Glomerular endothelial cell (primary cell): ENCODE results near the gene HSD3B7. TPM values are rescaled to one million over a fixed set of nuclear protein-coding genes. Genes with fewer than 3 reads are reported as not detected.
"Not testable (repeated sequence)": the region's sequence is repeated elsewhere in the genome, so short reads cannot be mapped to it uniquely, and the experiment has no call there.

ENCODE experiments used
- DNase-seq: peaks from one replicate; pipeline ENCODE4 v3.0.0-alpha.2; 2011; ENCODE audit warnings: low read depth, low spot score; ENCODE audit errors: extremely low read depth
- total RNA-seq: library from RNA; depleted of rRNA; stranded (reverse); fragments of >200 nt; gene quantifications from 2 replicates; pipeline ENCODE4 v1.2.3, GENCODE V29; 2015

The HSD3B7 gene
- 7.8 and 12.7 TPM in 2 replicates for total RNA-seq

GRCh38 chr16:30984669-30985400 lies at the start of gene HSD3B7:
HSD3B7 (plus strand) TSS chr16:30985207; CDS start chr16:30985659, 452 bp downstream.
- no peak for DNase-seq

GRCh38 chr16:30937692-30938091 lies 47.3 kb upstream of the HSD3B7 start:
- DNase-seq: no peak

GRCh38 chr16:30939571-30939970 lies 45.4 kb upstream of the HSD3B7 start:
- DNase-seq: not testable (repeated sequence)

DNA sequence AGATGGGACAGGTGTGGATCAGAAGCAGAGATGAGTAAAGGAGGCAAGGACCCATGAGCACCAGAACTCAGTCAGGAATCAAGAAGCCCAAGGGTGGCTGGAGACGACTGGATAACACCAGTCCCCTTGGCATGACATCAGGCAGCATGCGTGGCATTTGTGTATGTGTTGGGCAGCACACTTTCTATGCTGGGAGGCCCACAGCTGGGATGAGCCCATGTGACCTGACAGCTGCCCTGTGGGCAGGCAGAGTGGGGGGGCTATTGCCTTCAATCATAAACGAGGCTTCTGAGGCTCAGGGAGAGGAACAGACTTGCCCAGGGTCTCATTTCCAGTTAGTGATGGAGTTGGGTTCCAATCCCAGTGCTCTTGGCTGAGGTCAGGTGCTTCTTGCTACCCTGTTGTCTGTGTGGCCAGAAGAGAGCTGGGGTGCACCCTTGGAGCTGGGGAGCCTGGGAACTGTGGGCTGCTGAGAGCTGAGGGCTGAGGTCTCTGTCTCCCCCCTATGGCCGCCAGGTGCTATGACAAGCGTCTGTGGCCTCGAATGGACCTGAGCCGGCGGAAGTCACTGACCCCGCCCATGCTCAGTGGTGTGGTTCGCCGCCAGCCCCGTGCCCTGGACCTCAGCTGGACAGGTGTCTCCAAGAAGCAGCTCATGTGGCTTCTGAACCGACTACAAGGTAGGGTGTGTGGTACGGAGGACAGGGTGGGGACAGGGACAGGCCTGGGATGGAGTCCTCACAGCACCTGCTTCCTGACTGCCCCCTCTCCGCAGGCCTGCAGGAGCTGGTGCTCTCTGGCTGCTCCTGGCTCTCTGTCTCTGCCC lies 43.2 kb upstream of the HSD3B7 start:
- no peak for DNase-seq

- no peak for DNase-seq
Measured at GRCh38 chr16:30942426-30942806, 42.6 kb upstream of the HSD3B7 start.

DNA sequence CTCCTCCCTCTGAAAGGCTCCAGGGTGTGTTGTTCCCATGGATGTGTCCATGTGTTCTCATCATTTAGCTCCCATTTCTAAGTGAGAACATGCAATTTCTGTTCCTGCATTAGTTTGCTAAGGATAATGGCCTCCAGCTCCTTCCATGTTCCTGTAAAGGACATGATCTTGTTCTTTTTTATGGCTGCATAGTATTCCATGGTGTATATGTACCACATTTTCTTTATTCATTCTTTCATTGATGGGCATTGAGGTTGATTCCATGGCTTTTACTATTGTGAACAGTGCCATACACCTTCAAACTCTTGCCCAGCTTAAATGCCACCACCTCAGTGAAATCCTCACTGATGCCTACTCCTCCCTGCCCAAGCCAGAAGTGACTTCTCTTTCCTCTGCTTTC lies 40.7 kb upstream of the HSD3B7 start:
- no peak for DNase-seq

DNA sequence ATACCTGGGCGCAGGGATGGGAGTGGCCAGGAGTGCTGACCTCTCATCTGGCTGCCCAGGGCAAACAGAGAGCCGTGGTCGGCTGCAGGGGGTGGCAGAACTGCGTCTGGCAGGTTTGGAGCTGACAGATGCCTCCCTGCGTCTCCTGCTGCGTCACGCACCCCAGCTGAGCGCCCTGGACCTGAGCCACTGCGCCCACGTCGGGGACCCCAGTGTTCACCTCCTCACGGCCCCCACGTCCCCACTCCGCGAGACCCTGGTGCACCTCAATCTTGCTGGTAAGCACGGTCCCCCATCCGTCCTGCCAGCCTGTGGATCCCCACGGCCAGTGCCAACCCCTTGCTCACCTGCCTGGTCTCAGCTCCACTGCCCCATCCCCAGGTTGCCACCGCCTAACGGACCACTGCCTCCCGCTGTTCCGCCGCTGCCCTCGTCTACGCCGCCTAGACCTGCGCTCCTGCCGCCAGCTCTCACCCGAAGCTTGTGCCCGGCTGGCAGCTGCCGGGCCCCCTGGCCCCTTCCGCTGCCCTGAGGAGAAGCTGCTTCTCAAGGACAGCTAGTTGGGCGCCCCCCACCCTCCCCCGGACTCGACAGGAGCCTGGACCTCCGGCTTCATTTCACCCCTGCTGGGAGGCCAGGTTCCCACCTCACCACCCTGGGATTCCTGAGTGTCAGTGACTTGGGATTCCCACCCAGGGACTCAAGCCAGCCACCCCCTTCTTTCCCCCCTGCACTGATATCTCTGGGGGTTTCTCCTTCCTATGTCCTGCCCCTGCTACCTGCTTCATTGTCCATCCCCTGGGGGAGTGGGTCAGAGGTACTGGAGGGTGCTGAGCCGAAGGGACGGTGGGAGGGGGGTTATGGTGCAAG lies 38.1 kb upstream of the HSD3B7 start:
- DNase-seq: no peak

DNA sequence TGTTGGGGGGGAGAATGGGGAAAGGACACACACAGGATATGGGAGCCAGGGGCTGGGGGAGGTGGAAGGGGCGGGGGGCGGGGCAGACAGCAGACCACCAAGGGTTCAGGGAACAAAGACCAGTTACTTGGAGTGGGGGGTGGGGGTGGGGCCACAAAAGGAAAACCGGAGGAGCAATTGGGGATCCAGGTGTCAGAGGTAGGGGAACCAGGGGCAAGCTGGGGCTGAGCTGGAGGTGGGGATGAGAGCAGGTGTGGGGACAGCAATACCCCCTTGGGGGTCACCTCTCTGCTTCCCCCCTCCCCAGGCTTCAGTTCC lies 37.5 kb upstream of the HSD3B7 start:
- DNase-seq: no peak

GRCh38 chr16:30947859-30948666 lies 36.9 kb upstream of the HSD3B7 start:
- peak; percentile 94 for DNase-seq

DNA sequence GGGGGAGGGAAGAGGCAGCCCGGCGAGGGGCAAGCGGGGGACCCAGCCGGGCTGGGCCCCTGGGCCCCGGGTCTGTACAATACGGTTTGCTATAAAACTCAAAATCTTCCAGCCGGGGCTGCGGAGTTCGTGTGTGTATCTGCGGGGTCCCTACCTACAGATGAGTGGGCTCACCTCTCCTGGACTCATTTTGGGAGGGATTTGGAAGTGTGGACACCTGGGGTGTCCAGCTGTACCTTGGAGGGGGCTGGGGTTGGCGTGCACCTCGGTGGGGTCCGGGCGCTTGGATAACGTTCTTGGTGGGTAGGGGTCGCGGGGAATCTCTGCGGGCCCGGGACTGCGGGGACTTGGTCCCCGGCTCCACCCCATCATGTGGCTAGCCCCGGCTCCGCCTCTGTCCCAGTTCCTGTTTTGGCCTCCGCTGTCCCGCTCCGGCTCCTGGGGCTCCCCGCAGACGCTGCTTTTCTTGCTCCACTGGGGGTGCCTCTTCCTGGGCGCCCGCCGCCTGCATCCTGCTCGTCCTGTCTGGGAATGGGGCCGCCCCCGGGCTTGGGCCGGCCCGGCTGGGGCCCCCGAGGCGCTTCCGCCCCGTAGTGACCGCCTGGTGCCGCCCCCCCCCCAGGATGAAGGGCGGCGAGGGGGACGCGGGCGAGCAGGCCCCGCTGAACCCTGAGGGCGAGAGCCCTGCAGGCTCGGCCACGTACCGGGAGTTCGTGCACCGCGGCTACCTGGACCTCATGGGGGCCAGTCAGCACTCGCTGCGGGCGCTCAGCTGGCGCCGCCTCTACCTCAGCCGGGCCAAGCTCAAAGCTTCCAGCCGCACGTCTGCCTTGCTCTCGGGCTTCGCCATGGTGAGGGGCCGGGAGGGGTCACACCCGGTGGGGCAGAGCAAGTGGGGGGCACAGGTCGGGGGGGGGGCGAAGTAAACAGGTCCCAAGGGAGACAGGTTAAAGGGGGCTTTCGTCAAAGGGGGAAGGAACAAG lies 36.0 kb upstream of the HSD3B7 start, which contains the start of gene ORAI3:
Gene ORAI3, plus strand, starts transcription at position 402 of the 983 bp plus-strand sequence. Its CDS starts 222 bp downstream, at position 624.
- DNase-seq: no peak

- no peak for DNase-seq
Measured at GRCh38 chr16:30949650-30950515, 35.1 kb upstream of the HSD3B7 start.

GRCh38 chr16:30950516-30951065 lies 34.4 kb upstream of the HSD3B7 start:
- no peak for DNase-seq

- DNase-seq: no peak
Measured at GRCh38 chr16:30951193-30951592, 33.8 kb upstream of the HSD3B7 start.

DNA sequence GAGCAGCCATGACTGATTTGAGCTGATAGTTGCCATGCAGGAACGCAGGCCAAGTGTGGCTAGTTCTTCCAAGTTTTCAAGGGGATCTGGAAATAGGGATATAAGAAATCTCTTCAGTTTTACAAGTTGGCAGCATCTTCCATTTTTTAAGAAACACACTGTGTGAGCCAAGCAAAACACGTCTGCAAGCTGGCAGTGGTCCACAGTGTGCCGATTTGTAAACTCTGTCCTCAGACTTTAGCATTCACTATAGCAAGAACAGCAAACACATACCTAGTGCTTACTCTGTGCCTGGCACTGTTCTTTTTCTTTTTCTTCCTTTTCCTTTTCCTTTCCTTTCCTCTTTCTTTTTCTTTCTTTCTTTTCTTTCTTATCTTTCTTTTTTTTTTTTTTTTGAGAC lies 33.3 kb upstream of the HSD3B7 start:
- DNase-seq: no peak

- DNase-seq: no peak
Measured at GRCh38 chr16:30953111-30953510, 31.9 kb upstream of the HSD3B7 start.

GRCh38 chr16:30953511-30954124 lies 31.4 kb upstream of the HSD3B7 start:
- no peak for DNase-seq

DNA sequence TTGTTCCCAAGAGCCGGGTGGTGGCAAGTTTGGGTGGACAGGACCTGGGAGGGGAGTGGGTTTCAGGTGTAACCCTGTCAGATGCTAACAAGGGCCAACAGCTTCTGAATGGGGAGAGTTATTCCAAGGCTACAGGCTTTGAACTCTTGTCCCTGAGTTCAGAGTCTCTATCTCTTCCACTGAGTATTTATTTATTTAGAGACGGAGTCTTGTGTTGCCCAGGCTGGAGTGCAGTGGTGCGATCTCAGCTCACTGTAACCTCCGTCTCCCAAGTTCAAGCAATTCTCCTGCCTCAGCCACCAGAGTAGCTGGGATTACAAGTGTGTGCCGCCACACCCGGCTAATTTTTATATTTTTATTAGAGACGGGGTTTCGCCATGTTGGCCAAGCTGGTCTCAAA lies 30.0 kb upstream of the HSD3B7 start:
- DNase-seq: no peak
